ENCODE data around the gene CDK19.
"Not testable (repeated sequence)": the region's sequence is repeated elsewhere in the genome, so short reads cannot be mapped to it uniquely, and the experiment has no call there.

Gene CDK19

DNA sequence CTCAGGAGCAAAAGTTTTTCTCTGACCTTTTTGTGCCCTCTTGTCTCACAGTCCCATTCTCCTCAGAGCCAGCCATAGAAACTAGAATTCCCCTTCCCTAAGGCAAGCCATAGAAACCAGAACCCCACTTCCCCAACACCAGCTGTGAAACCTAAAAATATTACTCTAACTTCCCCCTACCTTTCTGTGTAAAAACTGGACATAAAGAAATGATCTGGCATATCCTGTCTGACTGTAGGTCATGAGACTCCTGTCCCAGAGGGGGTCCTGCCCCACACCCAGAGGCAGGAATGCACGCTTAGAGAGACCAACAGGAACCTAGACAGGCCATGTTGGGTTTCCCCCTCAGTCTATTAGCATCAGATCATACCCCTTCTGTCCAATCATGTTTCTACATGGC is 198.2 kb downstream of the CDK19 start:
- peak; percentile 61 for DNase-seq

DNA sequence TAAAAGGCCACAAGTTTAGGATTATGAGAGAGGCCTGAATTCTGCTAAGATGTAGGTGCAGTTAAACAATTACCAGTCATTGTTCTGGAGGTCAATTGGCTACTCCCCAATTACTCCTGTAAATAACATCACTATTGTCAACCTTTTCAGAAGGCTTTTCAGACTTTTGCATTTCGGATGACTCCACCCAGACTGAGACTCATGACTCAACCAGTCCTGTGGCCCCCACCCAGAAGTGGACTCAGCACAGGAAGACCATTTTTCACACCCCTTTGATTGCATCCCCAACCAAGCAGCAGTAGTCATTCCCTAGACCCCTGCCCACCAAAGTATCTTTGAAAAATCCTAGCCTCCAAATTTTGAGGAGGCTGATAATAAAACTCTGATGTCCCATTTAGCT is 199.5 kb downstream of the CDK19 start:
- no peak for DNase-seq

DNA sequence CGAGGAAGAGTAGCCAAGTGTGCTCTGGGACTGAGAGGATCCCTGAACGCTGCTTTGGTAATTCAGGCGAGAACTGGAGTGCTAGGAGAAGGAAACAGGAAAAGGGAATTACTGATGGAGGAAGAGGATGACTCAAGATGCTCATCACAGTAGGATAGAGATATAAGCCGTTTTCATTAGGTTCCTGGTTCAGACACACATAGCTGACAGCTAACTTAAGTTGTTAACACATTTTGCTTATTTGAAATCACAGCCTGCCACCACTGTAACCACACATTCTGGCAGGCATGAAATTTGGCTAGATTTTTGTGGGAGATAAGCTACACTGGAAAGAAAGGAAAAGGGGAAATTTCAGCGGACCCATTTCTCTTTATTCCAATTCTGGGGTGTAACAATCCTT is 200.7 kb downstream of the CDK19 start:
- DNase-seq, result no peak

DNA sequence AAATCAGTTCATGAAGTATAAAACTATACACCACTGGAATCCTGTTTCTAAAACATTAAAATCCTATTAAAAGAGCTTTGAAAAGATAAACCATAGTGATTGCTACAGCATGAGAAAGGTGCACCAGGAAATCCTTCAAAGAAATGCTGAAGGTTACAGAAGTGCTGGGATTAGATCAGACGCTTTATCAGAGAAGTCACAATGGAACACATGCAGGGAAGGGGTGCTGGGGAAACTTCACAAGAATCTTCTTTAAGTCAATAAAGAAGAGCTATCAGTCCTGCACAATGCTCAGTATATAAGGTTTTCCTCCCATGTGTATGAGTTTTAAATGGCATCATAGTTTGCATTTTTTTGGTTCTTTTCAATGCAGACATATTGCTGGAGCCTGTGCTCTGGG is 201.2 kb downstream of the CDK19 start:
- DNase-seq, result no peak

DNA sequence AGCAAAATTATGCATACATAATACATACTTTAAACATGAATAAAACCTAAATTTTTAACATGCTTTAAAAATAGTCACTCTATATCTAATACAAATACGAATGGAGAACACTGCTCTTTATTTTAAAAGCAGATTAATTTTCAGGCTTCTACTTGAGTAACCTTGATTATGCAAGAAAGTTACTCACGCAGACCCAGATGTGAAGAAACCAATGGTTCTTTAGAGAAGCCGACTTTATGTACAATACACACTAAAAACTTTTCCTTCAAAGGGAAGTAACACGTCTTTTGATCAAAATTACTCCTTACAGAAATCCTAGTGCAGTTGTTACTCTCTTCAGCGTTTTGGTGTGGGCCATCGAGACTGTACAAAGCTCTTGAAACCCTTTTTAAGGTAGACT is 201.9 kb downstream of the CDK19 start:
- DNase-seq, result peak; percentile 78

DNA sequence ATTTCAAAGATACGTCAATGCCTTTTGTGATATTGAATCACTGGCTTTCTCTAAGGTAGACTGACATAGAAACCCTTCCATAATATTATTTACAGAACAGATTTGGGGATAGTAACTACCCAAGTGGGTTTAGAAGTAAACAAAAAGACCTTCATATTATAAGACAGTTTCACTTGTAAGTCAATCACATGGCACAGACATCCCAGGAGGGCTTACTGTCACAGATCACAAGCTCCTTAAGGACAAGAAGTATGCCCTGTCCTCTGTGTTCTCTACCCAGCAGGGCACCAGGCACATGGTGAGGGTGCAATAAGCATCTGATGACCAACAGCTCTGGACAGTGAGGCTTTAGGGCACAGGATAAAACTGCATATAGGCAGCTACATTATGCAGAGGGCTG is 203.0 kb downstream of the CDK19 start:
- DNase-seq, result no peak

DNA sequence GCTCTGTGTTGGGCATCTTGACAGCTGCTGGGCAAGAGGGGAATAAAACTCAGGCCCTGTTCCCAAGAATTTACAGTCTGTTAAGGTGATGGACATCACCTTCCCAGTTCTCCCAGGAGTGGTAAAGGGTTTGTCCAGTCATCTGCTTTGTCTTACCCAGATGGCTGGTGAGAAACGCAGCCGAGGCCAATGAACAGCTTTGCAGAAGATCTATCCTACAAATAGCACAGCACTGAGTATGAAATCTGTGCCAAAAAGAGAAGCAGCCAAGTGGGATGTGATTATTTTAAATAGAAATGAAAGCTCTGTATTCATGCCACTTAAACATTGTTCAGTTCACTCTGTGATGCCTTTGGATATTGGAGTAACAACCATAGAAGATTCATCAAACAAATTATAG is 206.2 kb downstream of the CDK19 start:
- no peak for DNase-seq

DNA sequence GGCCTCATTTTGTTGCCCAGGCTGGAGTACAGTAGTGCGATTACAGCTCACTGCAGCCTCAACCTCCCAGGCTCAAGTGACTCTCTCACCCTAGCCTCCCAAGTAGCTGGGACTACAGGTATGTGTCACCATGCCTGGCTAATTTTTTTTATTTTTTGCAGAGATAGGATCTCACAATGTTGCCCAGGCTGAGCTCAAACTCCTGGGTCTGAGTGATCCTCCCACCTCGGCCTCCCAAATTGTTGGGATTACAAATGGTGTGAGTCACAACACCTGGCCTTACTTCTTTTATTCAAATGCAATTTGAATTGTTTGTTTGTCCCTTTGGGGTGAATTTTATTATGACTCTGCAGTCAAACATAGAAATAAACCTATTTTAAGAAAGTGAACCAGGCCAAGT is 207.1 kb downstream of the CDK19 start:
- DNase-seq, result no peak

DNA sequence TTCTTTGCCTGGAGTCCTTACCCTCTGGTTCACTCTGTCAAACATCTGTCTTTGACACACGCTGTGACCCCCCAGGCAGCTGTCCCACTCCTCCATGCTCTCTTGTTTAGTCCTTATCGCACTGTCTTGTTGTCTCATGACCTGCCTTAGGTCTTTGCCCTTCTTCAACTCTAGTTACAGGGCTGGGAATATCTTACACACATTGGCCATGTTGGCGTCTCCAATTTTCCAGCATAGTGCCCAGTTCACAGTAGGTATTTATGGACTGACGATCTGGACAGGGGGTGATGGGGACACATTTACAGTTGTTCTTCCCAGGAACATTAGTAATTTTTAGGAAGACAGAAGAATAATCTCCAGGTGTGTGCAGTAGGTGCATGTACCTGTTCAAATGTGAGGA is 209.1 kb downstream of the CDK19 start:
- DNase-seq, result no peak

DNA sequence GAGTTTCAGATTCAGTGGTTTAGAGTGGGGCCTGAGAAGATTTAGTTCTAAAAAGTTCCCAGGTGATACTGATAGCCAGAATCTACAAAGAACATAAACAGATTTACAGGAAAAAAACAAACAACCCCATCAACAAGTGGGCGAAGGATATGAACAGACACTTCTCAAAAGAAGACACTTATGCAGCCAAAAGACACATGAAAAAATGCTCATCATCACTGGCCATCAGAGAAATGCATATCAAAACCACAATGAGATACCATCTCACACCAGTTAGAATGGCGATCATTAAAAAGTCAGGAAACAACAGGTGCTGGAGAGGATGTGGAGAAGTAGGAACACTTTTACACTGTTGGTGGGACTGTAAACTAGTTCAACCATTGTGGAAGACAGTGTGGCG is 214.6 kb downstream of the CDK19 start:
- DNase-seq, result not testable (repeated sequence)

DNA sequence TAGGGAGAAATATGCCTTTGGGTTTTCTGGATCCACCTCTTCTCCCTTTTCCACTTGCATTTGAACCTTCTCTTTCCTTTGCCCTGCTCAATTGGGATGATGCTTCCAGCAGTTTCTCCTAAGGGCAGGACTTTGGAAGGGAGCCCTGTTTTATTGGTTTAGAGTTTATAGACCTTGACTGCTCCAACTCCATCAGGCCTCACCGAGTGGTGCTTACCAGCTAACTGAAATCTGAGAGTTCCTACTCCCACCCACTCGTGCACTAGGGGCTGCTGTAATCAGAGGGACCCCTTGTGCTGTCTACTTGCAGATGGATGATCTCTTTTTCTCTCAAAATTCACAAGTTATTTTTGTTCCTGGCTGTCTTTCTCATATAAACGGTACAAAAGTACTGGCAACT is 217.5 kb downstream of the CDK19 start:
- DNase-seq, result no peak

DNA sequence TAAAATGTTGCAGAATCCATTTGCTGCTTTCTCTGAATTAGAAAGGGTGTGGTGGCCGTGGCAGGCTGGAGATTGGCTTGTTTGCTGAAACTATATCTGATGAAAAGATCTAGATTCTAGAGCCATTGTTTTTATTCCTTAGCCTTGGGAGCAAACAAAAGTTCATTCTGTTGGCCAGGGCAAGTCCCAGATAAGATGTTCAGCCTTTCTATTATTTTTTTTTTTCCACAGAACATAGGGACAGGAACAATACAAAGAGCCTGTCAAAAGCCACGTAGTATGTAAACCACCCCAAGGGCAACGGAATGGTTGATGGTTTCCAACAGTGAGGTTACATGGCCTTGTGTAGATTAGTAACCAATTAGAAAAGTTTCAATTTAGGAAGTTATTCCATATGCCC is 218.9 kb downstream of the CDK19 start:
- no peak for DNase-seq

DNA sequence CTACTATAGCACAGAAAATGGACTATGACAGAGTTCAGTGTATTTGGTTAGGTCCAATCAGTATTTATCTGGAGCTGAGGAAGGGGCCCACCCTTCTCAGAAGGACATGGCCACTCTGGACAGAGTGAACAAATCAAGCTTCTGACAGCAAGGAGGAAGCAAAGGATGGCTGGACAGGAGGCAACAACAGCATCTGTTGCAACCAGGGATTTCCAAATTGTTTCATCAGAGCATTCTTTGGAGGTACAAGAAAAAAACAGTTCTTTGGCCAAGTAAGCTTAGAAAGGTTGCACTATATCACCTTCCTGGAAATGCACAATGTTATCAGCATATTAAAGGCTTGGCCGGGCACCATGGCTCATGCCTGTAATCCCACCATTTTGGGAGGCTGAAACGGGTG is 220.2 kb downstream of the CDK19 start:
- no peak for DNase-seq

DNA sequence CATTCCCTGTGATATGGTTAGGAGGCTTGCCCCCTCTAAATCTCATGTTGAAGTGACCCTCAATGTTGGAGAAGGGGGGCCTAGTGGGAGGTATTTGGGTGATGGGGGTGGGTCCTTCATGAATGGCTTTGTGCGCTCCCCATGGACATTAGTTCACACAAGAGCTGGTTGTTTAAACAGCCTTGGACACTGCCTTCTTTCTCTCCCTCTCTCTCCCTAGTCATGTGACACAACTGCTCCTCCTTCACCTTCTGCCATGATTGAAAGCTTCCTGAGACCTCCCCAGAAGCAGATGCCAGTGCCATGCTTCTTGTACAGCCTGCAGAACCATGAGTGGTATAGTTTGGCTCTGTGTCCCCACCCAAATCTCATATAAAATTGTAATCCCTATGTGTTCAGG is 221.6 kb downstream of the CDK19 start:
- DNase-seq, result no peak

DNA sequence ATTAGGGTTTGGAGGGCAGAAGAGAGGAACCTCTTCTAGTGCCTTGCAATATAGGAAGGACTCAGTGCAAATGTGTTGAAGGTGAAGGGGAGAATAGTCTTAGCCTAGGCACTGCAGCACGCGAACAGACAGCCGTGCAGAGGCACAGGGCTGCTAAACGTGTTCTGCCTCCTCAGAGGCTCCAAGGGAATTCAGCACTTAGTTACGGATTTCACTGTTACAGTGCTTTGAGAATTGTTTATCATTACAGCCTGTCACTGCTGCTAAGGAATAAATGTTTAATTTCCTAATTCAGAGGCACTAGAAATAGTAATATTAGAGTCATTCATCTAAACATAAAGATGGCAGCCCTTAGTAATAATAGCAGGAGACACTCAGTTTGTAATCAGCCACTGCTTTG is 222.5 kb downstream of the CDK19 start:
- DNase-seq, result no peak

DNA sequence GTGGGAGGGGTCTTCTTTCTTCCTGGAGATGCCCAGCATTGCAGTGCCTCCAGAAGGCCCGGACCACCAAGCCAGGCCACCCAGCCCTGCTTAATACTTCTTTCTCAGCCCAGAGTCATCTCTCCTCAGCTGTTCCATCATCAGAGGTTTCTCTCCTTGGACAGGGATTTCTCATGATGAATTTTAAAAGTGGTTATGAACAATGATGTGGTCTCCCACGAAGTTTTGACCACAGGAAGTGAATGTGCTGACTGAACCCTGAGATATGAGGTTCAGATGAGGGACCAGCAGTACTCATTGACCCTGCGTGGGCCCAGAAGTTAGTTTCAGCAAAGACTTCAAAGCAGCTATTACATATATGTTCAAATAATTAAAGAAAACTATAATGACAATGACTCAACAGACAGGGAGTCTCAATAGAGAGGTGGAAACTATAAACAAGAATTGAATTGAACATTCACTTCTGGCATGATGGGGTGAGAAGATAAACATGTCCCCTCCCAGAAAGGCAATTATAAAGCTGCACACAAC is 224.4 kb downstream of the CDK19 start:
- peak; percentile 41 for DNase-seq

DNA sequence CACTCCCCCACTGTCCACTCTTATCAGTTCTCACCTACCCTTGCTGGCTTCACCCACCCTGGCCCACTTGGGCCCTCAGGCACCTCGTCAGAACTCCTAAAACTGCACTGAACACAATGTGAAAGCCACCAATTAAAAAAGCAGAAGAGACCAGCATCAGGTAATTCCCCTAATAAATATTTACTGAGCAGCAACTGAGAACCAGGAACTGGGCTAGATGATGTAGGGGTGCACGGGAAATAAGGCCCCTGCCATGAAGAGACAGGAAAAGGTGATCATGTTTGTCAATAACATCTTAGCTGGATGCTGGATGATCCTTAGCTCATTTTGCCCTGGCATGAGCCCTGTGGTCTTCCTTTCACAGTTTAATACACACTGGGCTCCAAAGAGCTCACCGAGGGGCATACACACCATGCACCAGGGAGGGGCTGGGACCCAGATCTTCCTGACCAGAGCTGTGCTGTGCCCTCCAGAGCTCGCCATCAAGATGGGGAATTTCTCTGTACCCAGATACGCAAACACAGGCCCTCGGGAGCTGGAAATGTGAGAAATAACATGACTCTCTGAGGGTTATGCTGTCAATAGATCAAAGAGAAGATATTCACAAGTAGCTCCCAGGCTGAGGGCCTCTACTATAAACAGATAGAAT is 225.3 kb downstream of the CDK19 start:
- peak; percentile 40 for DNase-seq

DNA sequence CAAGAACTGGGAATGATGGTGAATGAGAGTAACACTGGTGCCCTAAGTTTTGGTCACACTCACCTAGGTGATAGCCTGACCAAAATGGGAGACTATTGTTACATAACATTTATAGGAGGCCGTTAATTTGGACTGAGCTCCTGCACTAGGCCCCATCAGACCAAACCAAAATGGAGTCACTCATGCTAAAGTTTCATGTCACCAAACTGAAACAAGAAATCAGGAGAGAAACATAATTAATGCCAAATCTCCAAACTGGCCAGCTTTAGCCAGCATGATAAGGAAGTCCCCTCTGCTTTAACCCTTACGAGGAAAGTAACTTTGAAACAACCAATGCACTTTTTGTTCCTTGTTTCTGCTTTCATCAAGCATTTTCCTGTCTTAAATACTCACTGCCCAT is 227.9 kb downstream of the CDK19 start:
- DNase-seq, result no peak

DNA sequence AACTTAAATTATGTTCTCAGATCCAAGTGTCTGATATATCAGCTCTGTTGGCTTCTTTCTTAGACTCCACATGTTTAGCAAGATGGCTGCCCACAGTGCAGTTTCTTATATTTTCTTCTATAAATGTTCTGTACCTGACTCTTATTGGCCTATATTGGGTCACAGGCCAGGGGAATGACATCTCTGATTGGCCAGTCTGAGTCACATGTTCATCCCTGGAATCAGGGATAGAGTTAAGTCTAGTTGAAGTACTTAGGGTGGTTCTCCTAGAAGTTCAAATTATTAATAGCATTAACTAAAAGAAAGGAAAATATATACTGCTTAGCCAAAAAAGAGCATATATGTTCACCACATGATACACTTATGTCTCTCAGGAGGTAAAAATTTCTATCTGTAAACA is 233.6 kb downstream of the CDK19 start:
- DNase-seq, result no peak

DNA sequence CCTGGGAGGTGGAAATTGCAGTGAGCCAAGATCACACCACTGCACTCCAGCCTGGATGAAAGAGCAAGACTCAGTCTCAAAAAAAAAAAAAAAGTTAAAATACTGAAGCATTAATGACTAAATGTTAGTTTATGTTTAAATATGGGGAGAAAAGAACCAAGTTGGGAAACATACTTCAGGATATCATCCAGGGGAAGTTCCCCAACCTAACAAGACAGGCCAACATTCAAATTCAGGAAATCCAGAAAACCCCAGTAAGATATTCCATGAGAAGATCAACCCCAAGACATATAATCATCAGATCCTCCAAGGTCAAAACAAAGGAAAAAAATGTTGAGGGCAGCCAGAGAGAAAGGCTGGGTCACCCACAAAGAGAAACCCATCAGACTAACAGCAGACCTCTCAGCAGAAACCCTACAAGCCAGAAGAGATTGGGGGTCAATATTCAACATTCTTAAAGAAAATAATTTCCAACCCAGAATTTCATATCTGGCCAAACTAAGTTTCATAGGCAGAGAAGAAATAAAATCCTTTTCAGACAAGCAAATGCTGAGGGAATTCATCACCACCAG is 237.6 kb downstream of the CDK19 start:
- peak; percentile 9 for DNase-seq

DNA sequence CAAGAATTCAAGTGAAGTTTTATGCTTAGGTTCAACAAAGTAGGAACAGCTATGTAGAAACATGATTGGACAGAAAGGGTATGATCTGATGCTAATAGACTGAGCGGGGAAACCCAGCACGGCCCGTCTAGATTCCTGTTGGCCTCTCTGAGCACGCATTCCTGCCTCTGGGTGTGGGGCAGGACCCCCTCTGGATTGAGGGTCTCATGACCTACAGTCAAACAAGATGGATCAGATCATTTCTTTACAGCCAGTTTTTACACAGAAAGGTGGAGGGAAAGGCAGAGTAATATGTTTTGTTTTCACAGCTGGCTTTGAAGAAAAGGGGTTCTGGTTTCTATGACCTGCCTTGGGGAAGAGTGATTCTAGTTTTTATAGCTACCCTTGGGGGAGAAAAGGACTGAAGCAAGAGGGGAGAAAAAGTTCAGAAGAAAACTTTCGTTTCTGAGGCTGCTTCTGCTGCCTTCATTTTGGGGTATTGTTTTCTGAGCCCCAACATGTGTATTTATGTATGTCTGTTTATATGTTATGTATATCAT is 239.3 kb downstream of the CDK19 start:
- DNase-seq, result no peak

DNA sequence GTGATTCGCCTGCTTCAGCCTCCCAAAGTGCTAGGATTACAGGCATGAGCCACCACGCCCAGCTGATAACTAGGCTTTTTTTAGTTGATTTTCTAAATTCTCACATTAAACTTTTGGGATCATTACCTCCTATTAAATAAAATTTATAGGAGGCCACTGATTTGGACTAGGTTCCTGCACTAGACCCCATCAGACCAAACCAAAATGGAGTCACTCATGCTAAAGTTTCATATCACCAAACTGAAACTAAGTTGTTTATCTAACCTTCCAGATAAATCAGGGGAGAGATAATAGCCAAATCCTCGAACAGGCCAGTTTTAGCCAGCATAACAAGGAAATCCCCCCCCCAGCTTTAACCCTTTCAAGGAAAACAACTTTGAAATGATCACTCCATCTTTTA is 240.5 kb downstream of the CDK19 start:
- DNase-seq, result no peak

DNA sequence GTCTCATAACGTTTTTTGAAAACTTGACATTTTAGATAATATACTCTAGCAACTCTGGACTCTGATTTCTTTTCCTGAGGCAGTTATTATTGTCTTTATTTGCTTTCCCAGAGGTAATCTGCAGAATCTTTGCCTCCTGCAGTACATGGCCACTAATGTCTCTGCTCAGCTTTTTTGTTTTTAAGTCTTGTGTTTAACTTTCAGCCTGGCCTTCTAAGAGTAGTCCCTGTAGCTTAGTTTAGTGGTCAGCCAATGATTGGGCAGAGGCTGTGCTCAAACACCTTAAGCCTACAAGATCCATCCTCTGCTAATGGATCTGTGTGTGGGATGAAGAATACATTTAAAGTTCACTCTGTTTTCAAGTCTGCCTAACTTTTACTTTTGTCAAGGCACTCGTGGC is 241.7 kb downstream of the CDK19 start:
- no peak for DNase-seq

DNA sequence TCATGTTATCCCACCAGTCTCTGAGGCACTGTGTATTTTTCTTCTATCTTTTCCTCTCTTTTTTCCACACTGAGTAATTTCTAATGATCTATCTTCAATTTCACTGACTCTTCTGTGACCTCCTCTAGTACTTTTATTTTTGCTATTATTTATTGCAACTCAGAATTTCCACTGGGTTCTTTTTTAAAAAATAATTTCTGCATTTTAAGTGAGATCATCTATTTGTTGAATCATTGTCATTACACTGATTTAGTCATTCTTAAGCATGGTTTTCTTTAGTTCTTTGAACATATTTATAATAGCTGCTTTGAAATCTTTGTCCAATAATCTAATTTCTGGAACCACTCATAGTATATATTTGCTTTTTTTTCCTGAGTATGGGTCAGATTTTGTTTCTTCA is 242.1 kb downstream of the CDK19 start:
- peak; percentile 35 for DNase-seq

All from suppressor macrophage treated with lipopolysaccharide for 4 hours (primary cell).